GM19240 (cell line): Measurements from ENCODE around the gene TMEM11.

Experiments used
- DNase-seq: peaks from one replicate; pipeline ENCODE4 v3.0.0; 2011; ENCODE audit warnings: low spot score; ENCODE audit not compliant: insufficient read length

TMEM11 gene

GRCh38 chr17:21163101-21163500 lies 50.9 kb downstream of the TMEM11 start:
- no peak for DNase-seq

- DNase-seq: no peak
Measured at GRCh38 chr17:21162394-21162775, 51.6 kb downstream of the TMEM11 start.

- no peak for DNase-seq
Measured at GRCh38 chr17:21161498-21162393, 52.2 kb downstream of the TMEM11 start.

- DNase-seq: no peak
Measured at GRCh38 chr17:21160401-21160800, 53.6 kb downstream of the TMEM11 start.

- DNase-seq: no peak
Measured at GRCh38 chr17:21157586-21158370, 56.2 kb downstream of the TMEM11 start.

GRCh38 chr17:21152731-21153130 lies 61.2 kb downstream of the TMEM11 start:
- no peak for DNase-seq

- DNase-seq: no peak
Measured at GRCh38 chr17:21149621-21150020, 64.3 kb downstream of the TMEM11 start.
